Measurements from ENCODE around the gene SLC35E2B.

The SLC35E2B gene

GRCh38 chr1:1620433-1621139 is 72.0 kb downstream of the SLC35E2B start:
- TF ChIP-seq, protein P1, sequence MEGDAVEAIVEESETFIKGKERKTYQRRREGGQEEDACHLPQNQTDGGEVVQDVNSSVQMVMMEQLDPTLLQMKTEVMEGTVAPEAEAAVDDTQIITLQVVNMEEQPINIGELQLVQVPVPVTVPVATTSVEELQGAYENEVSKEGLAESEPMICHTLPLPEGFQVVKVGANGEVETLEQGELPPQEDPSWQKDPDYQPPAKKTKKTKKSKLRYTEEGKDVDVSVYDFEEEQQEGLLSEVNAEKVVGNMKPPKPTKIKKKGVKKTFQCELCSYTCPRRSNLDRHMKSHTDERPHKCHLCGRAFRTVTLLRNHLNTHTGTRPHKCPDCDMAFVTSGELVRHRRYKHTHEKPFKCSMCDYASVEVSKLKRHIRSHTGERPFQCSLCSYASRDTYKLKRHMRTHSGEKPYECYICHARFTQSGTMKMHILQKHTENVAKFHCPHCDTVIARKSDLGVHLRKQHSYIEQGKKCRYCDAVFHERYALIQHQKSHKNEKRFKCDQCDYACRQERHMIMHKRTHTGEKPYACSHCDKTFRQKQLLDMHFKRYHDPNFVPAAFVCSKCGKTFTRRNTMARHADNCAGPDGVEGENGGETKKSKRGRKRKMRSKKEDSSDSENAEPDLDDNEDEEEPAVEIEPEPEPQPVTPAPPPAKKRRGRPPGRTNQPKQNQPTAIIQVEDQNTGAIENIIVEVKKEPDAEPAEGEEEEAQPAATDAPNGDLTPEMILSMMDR (IDR thresholded peaks at IDR 0.05; ENCODE audit: low read depth, low read length, missing control alignments): no peak
- no peak overlapping the region for H3K4me3 ChIP-seq (replicated peaks; ENCODE audit: low read depth, low read length)
- DNase-seq (ENCODE audit: extremely low read depth, low read depth): no peak

DNA sequence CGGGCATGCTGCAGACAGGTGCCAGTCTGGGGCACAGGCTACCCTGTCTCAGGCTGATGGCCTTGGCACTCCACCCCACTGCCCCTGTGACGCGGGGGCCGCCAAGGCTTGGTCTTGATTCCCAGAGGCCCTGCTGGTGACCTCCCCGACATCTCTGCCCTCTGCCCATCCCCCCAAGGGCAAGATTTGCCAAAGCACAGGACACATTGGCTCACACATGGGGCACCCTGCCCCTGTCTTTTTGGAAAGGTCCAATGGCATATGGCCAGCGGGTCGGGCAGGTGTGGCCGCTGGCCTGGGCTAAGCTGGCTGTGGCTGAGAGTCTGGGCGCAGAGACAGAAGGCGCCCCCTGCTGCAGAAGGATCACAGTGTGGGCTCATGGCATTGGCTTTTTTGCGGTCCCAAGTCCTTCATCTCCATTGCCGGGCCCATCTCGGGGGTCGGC is 72.7 kb downstream of the SLC35E2B start:
- H3K4me3 ChIP-seq (replicated peaks; ENCODE audit: low read depth, low read length): no peak overlapping the region
- TF ChIP-seq, protein P1 (IDR thresholded peaks at IDR 0.05; ENCODE audit: low read depth, low read length, missing control alignments): peak; percentile 35
- DNase-seq (ENCODE audit: extremely low read depth, low read depth): no peak

DNA sequence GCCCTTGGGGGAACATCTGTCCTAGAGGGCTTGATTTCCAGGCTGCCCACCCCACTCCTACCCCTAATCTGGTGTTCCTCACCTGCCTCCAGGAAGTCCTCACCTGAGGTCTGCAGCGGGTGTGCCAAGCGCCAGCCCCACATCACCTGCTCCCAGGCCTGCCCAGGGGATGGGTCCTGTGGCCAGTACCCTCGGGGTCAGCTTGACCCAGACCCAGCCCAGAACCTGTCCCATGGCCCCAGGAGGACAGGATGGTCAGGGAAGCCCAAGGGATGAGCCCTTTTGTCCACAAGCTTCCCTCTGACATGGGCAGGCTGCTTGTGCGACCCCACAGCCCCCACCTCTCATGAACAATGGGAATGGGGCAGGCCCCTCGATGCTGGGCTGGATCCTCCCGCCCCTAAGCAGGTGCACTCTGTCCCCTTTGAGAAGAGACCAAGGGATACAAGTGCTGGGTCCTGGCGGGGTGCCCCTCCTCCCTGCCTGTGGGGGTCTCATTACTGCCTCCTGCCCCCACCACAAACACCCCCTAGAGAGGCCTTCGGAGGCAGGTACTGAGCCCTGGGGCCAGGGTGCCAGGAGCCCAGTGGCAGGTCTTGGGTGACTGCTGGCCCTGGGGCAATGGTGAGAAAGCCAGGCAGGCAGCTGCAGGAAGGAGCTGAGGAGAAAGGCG is 74.1 kb downstream of the SLC35E2B start:
- TF ChIP-seq, protein P1 (IDR thresholded peaks at IDR 0.05; ENCODE audit: low read depth, low read length, missing control alignments): no peak
- DNase-seq (ENCODE audit: extremely low read depth, low read depth): no peak
- H3K4me3 ChIP-seq (replicated peaks; ENCODE audit: low read depth, low read length): no peak overlapping the region

- TF ChIP-seq, protein P1 (IDR thresholded peaks at IDR 0.05; ENCODE audit: low read depth, low read length, missing control alignments): no peak
- no peak for DNase-seq (ENCODE audit: extremely low read depth, low read depth)
- H3K4me3 ChIP-seq (replicated peaks; ENCODE audit: low read depth, low read length): no peak overlapping the region
Observed at GRCh38 chr1:1617925-1618324, 74.7 kb downstream of the SLC35E2B start.

- TF ChIP-seq, protein P1 (IDR thresholded peaks at IDR 0.05; ENCODE audit: low read depth, low read length, missing control alignments): no peak
- H3K4me3 ChIP-seq (replicated peaks; ENCODE audit: low read depth, low read length): no peak overlapping the region
- DNase-seq (ENCODE audit: extremely low read depth, low read depth): no peak
Observed at GRCh38 chr1:1617516-1617915, 75.1 kb downstream of the SLC35E2B start.

- TF ChIP-seq, protein P1 (IDR thresholded peaks at IDR 0.05; ENCODE audit: low read depth, low read length, missing control alignments): no peak
- peak overlapping the region; percentile 77 for H3K4me3 ChIP-seq (replicated peaks; ENCODE audit: low read depth, low read length)
- DNase-seq (ENCODE audit: extremely low read depth, low read depth): no peak
Observed at GRCh38 chr1:1616838-1617237, 75.8 kb downstream of the SLC35E2B start.
